Stimulated activated CD4-positive, alpha-beta T cell treated with anti-CD3 and anti-CD28 coated beads, Interleukin-4, amount 100 ng/mL, for 24 hours (primary cell): ENCODE data around the gene CACNA1G.

Experiments used
- DNase-seq: peaks from one replicate; pipeline ENCODE4 v3.0.0-alpha.2; 2020

The CACNA1G gene

DNA sequence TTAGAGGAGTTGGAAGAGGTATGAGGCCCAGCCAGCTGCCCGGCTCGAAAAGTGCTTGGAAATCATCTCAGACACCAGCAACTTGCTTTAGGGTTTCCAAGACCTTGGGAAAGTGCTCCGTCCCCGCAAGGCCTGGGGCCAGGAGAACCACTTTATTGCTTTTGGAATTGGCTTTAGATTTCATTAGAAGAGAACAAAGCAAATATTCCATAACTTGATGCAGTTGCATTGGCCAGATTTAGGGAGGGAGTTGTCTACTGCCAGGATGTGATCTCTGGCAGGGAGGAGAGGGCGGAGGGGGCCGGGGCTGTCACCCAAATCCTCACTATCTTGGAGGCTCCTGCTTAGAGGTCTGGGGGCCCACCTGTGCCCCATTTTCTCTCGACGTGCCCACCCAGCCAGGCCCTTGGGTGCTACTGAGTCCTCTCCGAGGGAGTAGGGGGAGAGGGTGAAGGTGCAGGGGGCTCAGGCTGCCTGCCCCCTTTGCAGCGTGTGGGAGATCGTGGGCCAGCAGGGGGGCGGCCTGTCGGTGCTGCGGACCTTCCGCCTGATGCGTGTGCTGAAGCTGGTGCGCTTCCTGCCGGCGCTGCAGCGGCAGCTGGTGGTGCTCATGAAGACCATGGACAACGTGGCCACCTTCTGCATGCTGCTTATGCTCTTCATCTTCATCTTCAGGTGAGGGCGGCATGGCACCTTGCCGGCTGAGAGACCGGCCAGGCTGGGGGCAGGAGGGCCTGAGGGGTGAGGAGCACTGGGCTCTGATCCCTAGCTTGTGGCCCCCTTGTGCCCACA, 30.6 kb downstream of the CACNA1G start:
- no peak for DNase-seq

DNA sequence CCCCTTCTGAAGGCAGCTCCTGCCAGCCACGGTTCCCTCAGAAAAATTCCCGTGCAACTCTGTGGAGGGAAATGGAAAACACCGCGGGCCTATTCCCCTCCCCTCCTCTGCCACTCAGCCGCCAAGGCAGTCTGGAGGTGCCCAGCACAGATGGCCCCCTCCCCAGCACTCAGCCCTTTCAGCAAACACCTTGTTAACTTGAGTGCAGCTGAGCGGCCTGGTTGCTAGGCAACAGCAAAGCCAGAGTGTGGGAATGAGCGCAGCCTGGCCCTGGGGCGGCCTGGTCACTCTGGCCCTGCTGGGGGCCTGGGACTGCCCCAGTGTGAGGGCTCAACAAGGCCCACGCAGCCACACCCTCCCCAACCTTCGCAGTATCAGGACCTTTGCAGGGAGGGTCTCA, 32.8 kb downstream of the CACNA1G start:
- no peak for DNase-seq

DNA sequence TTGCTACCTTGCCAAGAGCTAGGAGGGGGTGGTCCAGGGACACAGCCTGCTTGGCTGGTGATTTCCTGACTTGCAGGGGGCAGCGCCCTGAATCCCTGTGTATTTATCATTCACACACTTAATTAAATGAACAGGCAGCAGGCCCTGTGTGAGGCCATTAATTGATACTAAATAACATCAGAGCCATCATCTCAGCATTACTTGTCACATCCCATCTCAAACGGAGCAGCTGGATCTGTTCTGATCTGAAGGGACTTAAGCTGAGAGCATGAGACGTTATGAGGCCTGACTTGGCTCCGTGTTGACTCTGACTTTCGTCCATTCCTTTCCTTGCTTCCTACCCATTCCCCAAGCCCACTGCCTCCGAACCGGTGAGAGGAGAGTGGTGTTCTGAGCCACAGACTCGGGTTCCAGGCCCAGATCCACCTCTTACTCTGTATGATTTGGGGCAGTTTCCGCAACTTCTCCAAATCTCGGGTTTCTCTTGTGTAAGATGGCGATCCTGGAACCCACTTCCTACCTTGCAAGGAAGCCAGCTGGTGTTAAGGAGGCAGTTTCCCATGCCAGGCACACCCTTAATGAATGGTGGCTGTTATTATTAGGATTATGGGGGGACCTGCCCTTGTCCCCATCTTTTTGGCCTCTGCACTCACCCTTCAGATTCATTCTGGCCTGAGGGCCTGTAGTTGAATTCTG, 33.8 kb downstream of the CACNA1G start:
- no peak for DNase-seq

GRCh38 chr17:50594892-50595291, 34.4 kb downstream of the CACNA1G start:
- DNase-seq: no peak

DNA sequence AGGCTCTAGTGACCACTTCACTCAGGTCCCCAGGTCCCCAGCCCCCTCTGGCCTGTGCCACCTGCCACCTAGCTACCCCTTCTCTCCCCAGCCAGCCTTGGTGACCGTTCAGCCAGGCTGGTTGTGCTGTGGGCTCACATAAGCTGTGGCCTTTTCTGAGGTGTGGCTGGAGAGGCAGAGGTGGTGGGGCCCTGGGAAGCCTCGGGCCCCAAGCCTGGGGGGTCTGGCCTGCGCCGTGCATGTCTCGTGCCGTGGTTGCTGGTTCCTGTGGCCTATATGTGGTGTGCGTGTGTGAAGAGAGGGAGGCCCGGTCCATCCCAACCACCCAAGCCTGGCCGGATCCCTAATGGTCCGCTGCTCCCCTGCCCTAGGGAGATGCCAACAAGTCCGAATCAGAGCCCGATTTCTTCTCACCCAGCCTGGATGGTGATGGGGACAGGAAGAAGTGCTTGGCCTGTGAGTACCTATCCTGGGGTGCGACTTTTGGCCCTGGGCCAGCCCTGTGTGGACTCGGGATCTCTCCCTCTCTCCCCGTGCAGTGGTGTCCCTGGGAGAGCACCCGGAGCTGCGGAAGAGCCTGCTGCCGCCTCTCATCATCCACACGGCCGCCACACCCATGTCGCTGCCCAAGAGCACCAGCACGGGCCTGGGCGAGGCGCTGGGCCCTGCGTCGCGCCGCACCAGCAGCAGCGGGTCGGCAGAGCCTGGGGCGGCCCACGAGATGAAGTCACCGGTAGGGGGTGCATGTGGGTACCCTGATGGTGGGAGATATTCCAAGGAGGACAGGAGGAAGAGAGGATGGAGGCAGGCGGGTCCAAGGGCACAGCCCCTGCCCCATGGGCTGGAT, 35.9 kb downstream of the CACNA1G start:
- no peak for DNase-seq

DNA sequence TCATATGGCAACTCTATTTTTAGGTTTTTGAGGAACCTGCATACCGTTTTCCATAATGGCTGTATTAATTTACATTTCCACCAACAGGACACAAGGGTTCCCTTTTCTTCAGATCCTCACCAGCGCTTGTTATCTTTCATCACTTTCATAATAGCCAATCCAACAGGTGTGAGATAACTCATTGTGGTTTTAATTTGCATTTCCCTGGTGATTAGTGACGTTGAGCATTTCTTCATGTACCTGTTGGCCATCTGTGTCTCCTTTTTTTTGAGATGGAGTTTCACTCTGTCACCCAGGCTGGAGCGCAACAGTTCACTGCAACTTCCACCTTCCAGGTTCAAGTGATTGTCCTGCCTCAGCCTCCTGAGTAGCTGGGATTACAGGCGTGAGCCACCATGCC, 38.0 kb downstream of the CACNA1G start:
- DNase-seq: no peak

DNA sequence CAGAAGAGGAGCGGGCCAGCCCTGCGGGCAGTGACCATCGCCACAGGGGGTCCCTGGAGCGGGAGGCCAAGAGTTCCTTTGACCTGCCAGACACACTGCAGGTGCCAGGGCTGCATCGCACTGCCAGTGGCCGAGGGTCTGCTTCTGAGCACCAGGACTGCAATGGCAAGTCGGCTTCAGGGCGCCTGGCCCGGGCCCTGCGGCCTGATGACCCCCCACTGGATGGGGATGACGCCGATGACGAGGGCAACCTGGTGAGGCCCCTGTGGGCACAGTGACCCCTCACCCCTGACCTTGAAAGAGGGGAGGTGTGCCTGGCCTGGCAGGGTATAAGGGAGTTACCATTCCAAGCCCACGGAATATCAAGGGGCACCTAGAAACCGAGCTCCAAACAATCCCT, 39.1 kb downstream of the CACNA1G start:
- no peak for DNase-seq

DNA sequence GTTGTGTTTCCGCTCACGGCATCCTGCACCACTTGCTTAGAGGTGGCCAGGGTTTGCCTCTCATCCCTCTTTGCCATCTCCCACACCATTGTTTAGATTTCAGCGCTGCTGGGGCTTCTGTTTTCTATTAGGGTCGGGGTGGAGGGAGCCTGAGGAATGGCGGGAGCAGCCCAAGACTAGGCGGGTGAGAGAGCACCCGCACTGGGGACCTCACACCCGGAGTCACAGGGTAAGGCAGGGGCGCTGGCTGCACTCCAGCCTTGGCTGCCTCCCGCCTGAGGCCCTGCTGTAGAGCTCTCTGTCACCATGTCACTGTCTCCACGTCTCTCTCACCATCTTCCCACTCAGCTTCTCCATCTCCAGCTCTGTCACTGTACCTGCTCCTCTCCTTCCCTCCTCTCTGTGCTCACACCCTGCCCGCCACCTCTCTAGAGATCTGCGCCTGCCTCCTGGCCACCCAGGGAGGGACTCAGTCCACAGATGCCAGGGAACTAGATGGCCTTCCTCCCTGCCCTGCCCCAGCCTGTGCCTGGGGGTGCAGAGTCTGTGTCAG, 41.4 kb downstream of the CACNA1G start:
- no peak for DNase-seq

DNA sequence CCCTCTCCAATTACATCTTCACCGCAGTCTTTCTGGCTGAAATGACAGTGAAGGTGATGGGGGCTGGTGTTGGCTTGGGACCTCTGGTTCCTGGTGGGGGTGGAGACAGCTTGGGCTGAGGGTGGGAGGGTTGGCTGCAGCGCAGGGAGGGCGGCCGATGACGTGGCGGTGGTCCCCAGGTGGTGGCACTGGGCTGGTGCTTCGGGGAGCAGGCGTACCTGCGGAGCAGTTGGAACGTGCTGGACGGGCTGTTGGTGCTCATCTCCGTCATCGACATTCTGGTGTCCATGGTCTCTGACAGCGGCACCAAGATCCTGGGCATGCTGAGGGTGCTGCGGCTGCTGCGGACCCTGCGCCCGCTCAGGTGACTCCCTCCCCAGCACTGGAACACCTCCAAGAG, 42.3 kb downstream of the CACNA1G start:
- DNase-seq: no peak

DNA sequence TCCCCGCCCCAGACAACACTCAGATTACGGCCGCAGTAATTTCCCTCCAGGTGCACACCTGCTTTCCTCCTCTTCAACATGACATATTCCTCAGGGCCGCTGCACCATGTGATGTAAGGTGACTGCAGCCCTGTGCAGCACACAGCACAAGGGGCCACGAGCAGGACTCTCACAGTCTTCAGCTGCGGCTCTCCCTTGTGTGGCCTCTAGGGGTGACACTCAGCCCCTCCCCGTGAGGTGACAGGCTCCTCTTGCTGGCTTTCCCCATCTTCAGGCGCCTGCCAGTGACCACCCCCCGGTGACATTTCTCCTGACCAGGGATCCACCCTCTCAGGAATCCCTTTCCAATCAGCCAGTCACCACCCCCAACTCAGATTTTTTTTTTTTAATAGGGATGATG, 42.8 kb downstream of the CACNA1G start:
- DNase-seq: no peak

- no peak for DNase-seq
Measured at GRCh38 chr17:50604513-50604912, 44.0 kb downstream of the CACNA1G start.

DNA sequence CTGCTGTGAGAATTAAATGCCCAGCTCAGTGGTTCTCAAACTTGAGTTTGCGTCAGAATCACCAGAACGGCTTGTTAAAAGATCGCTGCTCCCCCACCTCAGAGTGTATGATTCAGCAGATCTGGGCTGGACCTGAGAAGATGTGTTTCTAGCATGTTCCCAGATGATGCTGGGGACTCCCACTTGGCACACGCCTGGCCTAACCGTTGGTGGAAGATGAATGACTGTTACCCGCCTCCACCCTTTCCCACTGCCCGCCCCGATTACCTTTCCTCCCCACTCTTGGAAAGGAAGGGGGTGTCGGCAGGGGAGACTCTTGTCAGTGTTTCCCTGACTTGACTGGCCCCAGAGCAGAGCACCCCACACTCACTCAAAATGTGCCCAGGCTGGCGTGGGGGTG, 44.9 kb downstream of the CACNA1G start:
- DNase-seq: no peak

DNA sequence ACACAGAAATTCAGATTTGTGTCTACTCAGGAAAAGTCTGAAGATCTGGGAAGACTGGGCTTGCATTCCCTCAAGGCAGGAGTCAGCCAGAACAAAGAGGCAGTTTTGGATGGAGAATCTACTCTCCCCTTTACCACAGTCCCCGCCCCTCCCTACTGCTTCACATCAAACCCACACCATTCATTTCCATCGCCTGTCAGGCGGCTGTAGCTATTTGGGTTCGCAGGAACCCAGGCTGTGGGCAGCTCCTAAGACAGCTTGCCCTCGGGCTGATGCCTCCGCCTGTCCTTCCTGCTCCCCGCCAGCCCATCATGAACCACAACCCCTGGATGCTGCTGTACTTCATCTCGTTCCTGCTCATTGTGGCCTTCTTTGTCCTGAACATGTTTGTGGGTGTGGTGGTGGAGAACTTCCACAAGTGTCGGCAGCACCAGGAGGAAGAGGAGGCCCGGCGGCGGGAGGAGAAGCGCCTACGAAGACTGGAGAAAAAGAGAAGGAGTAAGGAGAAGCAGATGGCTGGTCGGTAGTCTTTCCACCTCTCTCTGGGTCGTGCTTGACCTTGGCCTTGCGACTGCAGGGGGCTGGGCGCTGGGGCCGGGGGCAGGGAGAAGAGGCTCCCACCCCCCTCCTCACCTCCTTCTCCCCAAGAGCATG, 47.1 kb downstream of the CACNA1G start:
- no peak for DNase-seq

DNA sequence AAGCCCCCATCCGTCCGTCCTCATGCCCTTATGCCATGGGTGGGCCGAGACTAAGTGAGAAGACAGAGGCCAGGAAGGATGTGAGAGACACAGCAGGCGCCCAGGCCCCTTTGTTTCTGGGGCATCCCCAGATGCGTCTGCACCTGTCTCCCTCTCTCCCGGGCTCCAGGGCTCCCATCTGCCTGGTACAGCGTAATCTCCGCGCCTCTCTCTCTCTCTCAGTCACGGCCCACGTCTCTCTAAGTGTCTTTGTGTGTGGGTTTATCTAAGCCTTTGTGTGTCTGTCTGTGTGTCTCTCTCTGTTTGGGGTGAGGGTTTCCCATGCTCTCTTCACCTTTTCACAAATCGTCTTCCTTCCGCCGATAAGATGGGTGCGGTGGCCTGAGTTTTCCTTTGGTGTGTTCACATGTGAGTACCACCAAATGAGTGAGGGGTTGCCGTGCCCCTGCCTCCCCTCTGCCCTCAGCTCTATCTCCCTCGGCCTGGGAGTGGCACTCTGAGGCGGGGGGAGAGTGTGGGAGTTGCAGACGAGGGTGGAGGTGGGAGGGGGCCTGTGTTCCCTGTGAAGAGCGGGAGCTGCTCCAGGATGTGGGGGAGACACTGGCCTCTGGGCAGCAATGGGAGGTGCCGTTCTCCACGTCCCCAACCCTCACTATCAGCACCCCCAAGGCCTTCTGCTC, 48.3 kb downstream of the CACNA1G start:
- no peak for DNase-seq

- DNase-seq: no peak
Measured at GRCh38 chr17:50609380-50610074, 49.0 kb downstream of the CACNA1G start.

- no peak for DNase-seq
Measured at GRCh38 chr17:50611634-50612033, 51.1 kb downstream of the CACNA1G start.

GRCh38 chr17:50612281-50612680, 51.8 kb downstream of the CACNA1G start:
- DNase-seq: no peak

GRCh38 chr17:50613007-50613992, 52.8 kb downstream of the CACNA1G start:
- DNase-seq: no peak

DNA sequence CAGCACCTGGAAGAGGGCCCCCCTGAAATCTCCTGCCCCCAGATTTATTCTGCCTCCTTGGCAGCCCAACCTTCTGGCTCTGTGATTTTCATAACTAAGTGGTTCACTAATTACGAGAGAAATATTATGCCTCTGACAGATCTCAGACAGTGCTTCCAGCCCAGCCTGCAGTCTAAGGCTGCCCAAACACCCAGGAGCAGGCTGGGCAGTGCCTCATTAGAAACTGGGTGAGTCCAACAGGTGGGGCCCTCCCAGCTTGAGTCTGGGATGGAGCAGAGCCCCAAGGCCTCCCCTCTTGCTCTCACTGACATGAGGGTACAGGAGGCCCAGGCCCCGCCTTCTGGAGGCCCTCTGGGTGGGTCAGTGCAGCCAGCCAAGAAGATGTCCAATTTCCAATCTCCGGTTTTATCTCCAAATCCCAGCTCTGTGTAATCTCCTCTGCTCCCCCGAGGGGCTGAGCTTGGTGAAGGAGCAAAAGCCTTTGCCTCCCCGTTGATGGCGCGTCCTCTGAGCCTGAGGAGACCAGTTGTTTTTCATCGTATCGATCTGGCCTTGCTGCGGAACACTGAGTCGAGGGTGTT, 54.0 kb downstream of the CACNA1G start:
- DNase-seq: no peak

DNA sequence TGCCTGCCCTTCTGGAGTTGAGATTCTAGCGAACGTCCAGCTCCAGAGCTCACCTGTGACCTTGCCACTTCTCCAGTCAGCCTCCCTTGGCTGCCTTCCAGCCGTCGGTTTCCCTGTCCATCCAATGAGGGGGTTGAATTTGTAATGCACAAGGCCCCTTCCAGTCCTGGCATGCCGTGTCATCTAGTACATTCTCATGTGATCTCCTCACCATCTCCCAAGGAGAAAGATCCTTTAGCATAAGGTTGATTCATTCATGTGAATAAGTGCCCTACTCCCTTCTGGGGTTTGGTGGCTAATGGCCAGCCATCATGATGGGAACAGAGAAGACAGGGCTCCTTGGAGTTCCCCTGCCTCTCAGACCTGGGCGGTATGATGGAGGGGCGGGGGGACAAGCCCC, 55.3 kb downstream of the CACNA1G start:
- no peak for DNase-seq
